GM13976 (cell line): ENCODE data around the gene FTH1.
"Not testable (repeated sequence)": the region's sequence is repeated elsewhere in the genome, so short reads cannot be mapped to it uniquely, and the experiment has no call there.

Experiments used
- DNase-seq: peaks from one replicate; pipeline ENCODE4 v3.0.0; 2012; ENCODE audit warnings: low spot score
- CTCF ChIP-seq: IDR thresholded peaks from 2 replicates; pipeline ENCODE4 v1.5.1; 2012; ENCODE audit warnings: borderline replicate concordance, mild to moderate bottlenecking; ENCODE audit not compliant: insufficient read depth; ENCODE audit errors: extremely low read depth, missing control alignments, control extremely low read depth
- in situ Hi-C: fragments of 300-500 bp; cut with MboI; formaldehyde crosslinking; loops from one replicate; pipeline ENCODE4 v1.12.0; 2022; ENCODE audit warnings: low sequenced_read_pairs, mixed read lengths, inconsistent platforms; ENCODE audit not compliant: unreplicated experiment

Gene FTH1

DNA sequence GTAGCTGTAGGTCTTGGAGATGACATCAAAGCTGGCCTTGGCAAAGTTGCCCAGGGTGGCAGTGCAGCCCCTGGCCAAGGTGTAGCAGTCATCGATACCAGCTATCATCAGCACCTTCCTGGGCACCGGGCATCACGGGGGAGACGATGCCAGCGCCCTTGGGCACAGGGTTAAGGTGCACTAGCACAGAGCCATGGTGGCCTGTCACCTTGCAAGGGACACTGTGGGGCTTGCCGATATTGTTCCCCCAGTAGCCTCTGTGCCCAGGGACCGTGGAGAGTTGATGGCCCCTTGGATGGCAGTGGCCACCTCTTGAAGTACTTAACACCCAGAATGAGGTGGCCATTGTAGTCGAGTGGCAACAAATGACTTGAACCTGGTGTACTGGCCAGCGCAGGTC, 44.4 kb upstream of the FTH1 start:
- in situ Hi-C loops: no loop called here
- no peak for TF ChIP-seq CTCF
- no peak for DNase-seq

- TF ChIP-seq CTCF: no peak
- no peak for DNase-seq
- in situ Hi-C loops: no loop called here
These were observed 43.6 kb upstream of the FTH1 start for GRCh38 chr11:62010935-62011528.

GRCh38 chr11:62008193-62008592, 40.8 kb upstream of the FTH1 start:
- DNase-seq: no peak
- in situ Hi-C loops: no loop called here
- no peak for TF ChIP-seq CTCF

DNA sequence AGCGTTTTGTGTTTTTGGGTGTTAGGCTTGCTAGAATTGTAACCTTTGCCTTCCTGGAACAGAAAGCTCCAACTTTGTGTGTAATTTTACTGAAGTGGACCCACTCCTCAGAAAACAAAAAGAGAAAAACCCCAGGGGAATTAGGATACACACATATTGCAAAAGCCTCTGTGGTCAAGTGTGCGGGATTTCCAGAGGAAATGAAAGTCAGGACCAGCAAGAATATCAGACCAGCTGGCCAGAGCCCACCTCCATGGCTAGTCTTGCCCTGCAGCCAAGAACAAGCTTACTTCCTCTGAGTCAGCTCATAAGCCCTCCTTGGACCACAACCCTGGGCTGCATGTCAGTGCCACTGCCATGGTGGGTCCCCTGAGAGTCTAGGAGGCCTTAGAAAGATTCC, 37.0 kb upstream of the FTH1 start:
- no peak for TF ChIP-seq CTCF
- in situ Hi-C loops: no loop called here
- DNase-seq: peak; percentile 66

DNA sequence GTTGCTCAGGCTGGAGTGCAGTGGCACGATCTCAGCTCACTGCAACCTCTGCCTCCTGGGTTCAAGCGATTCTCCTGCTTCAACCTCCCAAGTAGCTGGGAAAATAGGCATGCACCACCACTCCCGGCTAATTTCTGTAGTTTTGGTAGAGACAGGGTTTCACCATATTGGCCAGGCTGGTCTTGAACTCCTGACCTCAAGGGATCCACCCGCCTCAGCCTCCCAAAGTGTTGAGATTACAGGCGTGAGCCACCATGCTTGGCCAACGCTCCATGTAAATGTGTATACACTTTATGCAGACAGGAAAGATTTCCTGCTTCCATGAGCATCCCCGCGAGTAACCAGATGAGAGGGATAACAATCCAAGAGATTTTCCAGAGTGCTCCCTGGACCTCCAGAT, 34.8 kb upstream of the FTH1 start:
- in situ Hi-C loops, DNase-seq: not testable (repeated sequence)

GRCh38 chr11:62001450-62002191, 34.2 kb upstream of the FTH1 start:
- in situ Hi-C loops: no loop called here
- no peak for DNase-seq
- no peak for TF ChIP-seq CTCF

GRCh38 chr11:62000539-62001446, 33.4 kb upstream of the FTH1 start:
- in situ Hi-C loops: no loop called here
- DNase-seq: no peak
- no peak for TF ChIP-seq CTCF
